HEK293T (cell line): ENCODE measurements around the gene PDZK1IP1.

ENCODE experiments used
- CTCF ChIA-PET: fragments of 350-600 bp; formaldehyde crosslinking; extraction: SDS; loops from one replicate; lab custom pipeline; 2021; ENCODE audit warnings: antibody characterized with exemption, inconsistent platforms; lab: Yijun Ruan, JAX
- POLR2A ChIA-PET: fragments of 350-600 bp; formaldehyde crosslinking; extraction: SDS; loops from one replicate; lab custom pipeline; 2020; ENCODE audit warnings: antibody characterized with exemption, inconsistent platforms; lab: Yijun Ruan, JAX
- DNase-seq: peaks from one replicate; pipeline ENCODE4 v3.0.0; 2012; ENCODE audit warnings: mixed read lengths; ENCODE audit errors: extremely low spot score
- ARNT ChIP-seq: fragments of 450-650 bp; IDR thresholded peaks from 2 replicates; pipeline ENCODE4 v1.6.1; 2017; ENCODE audit warnings: mild to moderate bottlenecking
- BHLHE40 ChIP-seq: fragments of 450-650 bp; IDR thresholded peaks from 2 replicates; pipeline ENCODE4 v1.6.1; 2016; ENCODE audit warnings: mild to moderate bottlenecking, moderate library complexity, borderline replicate concordance
- CTBP1 ChIP-seq: fragments of 450-650 bp; IDR thresholded peaks from 2 replicates; pipeline ENCODE4 v1.6.1; 2016; ENCODE audit warnings: borderline replicate concordance
- ELF4 ChIP-seq: fragments of 450-650 bp; IDR thresholded peaks from 2 replicates; pipeline ENCODE4 v1.6.1; 2017; ENCODE audit warnings: antibody characterized with exemption
- FOXA1 ChIP-seq: fragments of 450-650 bp; IDR thresholded peaks from 2 replicates; pipeline ENCODE4 v1.6.1; 2016; ENCODE audit warnings: mild to moderate bottlenecking
- FOXK2 ChIP-seq: fragments of 450-650 bp; IDR thresholded peaks from 2 replicates; pipeline ENCODE4 v1.6.1; 2016; ENCODE audit warnings: mild to moderate bottlenecking
- FOXM1 ChIP-seq: fragments of 450-650 bp; IDR thresholded peaks from 2 replicates; pipeline ENCODE4 v1.6.1; 2017; ENCODE audit warnings: mild to moderate bottlenecking, borderline replicate concordance
- HDGF ChIP-seq: fragments of 450-650 bp; IDR thresholded peaks from 2 replicates; pipeline ENCODE4 v1.6.1; 2017; ENCODE audit warnings: antibody characterized with exemption, borderline replicate concordance
- L3MBTL2 ChIP-seq: fragments of 450-650 bp; conservative IDR thresholded peaks from 2 replicates; pipeline ENCODE4 v1.6.1; 2016; ENCODE audit warnings: mild to moderate bottlenecking
- LEF1 ChIP-seq: fragments of 450-650 bp; IDR thresholded peaks from 2 replicates; pipeline ENCODE4 v1.6.1; 2017; ENCODE audit warnings: mild to moderate bottlenecking, borderline replicate concordance
- NFRKB ChIP-seq: fragments of 450-650 bp; IDR thresholded peaks from 2 replicates; pipeline ENCODE4 v1.6.1; 2016; ENCODE audit warnings: mild to moderate bottlenecking, moderate library complexity
- PKNOX1 ChIP-seq: fragments of 450-650 bp; IDR thresholded peaks from 2 replicates; pipeline ENCODE4 v1.6.1; 2016
- SP1 ChIP-seq: fragments of 450-650 bp; IDR thresholded peaks from 2 replicates; pipeline ENCODE4 v1.6.1; 2017
- SUZ12 ChIP-seq: fragments of 450-650 bp; IDR thresholded peaks from 2 replicates; pipeline ENCODE4 v1.6.1; 2016; ENCODE audit warnings: mild to moderate bottlenecking
- TARDBP ChIP-seq: fragments of 450-650 bp; IDR thresholded peaks from 2 replicates; pipeline ENCODE4 v1.6.1; 2016
- ZNF384 ChIP-seq: fragments of 450-650 bp; IDR thresholded peaks from 2 replicates; pipeline ENCODE4 v1.6.1; 2016

The PDZK1IP1 gene

GRCh38 chr1:47187231-47187925 is 2.5 kb downstream of the PDZK1IP1 start:
- DNase-seq = no peak
- TF ChIP-seq HDGF (no peak), NFRKB (no peak), FOXK2 (no peak), L3MBTL2 (no peak), ELF4 (no peak), SP1 (no peak), FOXA1 (no peak), ARNT (no peak), FOXM1 (no peak)
- ChIA-PET CTCF (interaction anchor here (1.1 to 1.6 kb wide), 2 partner anchors 8 to 12 kb away, joined by 3 to 9 read pairs; no protein-coding TSS in a partner anchor), POLR2A (interaction anchor here (2.0 kb wide), 1 partner anchor 9 kb away, joined by 13 read pairs; no protein-coding TSS in a partner anchor)

- POLR2A ChIA-PET = interaction anchor here (2.0 kb wide), 1 partner anchor 8 kb away, joined by 13 read pairs; no protein-coding TSS in a partner anchor
- TF ChIP-seq CTBP1 = no peak
- no peak for TF ChIP-seq L3MBTL2
- no peak for TF ChIP-seq NFRKB
- no peak for TF ChIP-seq ELF4
- no peak for TF ChIP-seq ARNT
- no peak for TF ChIP-seq FOXM1
- TF ChIP-seq PKNOX1 = no peak
- no peak for TF ChIP-seq FOXA1
- TF ChIP-seq ZNF384 = no peak
- no peak for TF ChIP-seq LEF1
- TF ChIP-seq BHLHE40 = no peak
- no peak for TF ChIP-seq TARDBP
- TF ChIP-seq FOXK2 = no peak
- TF ChIP-seq SUZ12 = no peak
- TF ChIP-seq SP1 = no peak
- no peak for TF ChIP-seq HDGF
- CTCF ChIA-PET = interaction anchor here (1.2 kb wide), 1 partner anchor 11 kb away, joined by 3 read pairs; no protein-coding TSS in a partner anchor
- DNase-seq = no peak
Observed at GRCh38 chr1:47186267-47187185, 3.3 kb downstream of the PDZK1IP1 start.

- POLR2A ChIA-PET = no interaction called here
- DNase-seq = no peak
- CTCF ChIA-PET = interaction anchor here (0.6 to 1.0 kb wide), 2 partner anchors 10 to 846 kb away, joined by 4 read pairs; no protein-coding TSS in a partner anchor
- TF ChIP-seq ZNF384 (no peak), FOXK2 (no peak), CTBP1 (no peak), SP1 (no peak), ARNT (no peak), NFRKB (no peak), HDGF (no peak), FOXM1 (no peak), SUZ12 (no peak), BHLHE40 (no peak), FOXA1 (no peak), PKNOX1 (no peak), ELF4 (no peak), L3MBTL2 (no peak), TARDBP (no peak), LEF1 (no peak)
Observed at GRCh38 chr1:47184822-47185677, 4.8 kb downstream of the PDZK1IP1 start.

- no peak for TF ChIP-seq TARDBP
- TF ChIP-seq FOXA1 = no peak
- no peak for TF ChIP-seq SUZ12
- TF ChIP-seq NFRKB = no peak
- no peak for TF ChIP-seq L3MBTL2
- no peak for TF ChIP-seq HDGF
- TF ChIP-seq PKNOX1 = no peak
- no peak for TF ChIP-seq FOXK2
- TF ChIP-seq ELF4 = no peak
- no peak for TF ChIP-seq SP1
- TF ChIP-seq BHLHE40 = no peak
- no peak for TF ChIP-seq ARNT
- TF ChIP-seq FOXM1 = no peak
- TF ChIP-seq ZNF384 = no peak
- no peak for TF ChIP-seq CTBP1
- ChIA-PET POLR2A (no interaction called here), CTCF (interaction anchor here (0.6 to 1.0 kb wide), 3 partner anchors 10 to 847 kb away, joined by 3 to 4 read pairs (median 4); no protein-coding TSS in a partner anchor)
- no peak for DNase-seq
Observed at GRCh38 chr1:47184090-47184821, 5.6 kb downstream of the PDZK1IP1 start.
